Astrocyte of the spinal cord (primary cell): ENCODE data around the gene ZNF687.

ENCODE experiments used
- DNase-seq: peaks from one replicate; pipeline ENCODE4 v3.0.0; 2011; ENCODE audit warnings: low read depth, low spot score
- H3K4me3 ChIP-seq: 2 replicates; pipeline ENCODE4 v1.5.1; 2011; ENCODE audit warnings: low read depth, mild to moderate bottlenecking, low read length, moderate library complexity
- in situ Hi-C: cut with HindIII; loops from 2 replicates; pipeline ENCODE4 v1.10.0; 2017; ENCODE audit warnings: low sequenced_read_pairs
- TF ChIP-seq, protein P1 (sequence below): IDR thresholded peaks from 2 replicates; pipeline ENCODE4 v1.5.1; 2012; ENCODE audit warnings: low read depth, mild to moderate bottlenecking, low read length, inconsistent platforms

ZNF687 gene

DNA sequence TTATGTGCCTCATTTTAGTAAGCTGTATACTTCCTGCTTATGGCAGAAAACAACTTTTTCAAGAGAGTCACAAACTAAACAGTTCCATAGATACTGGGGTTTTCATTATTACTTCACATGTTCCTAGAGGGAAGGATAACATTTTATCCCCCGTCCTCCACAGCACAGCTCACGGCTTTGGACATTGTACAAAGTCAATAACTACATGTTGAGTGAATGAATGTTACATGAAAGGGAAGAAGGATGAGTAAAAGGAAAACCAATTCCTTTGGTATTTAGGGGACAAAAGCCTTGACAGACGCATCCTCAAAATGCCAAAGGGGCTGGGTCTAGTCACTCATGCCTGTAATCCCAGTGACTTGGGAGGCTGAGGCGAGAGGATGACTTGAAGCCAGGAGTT is 30.3 kb downstream of the ZNF687 start:
- in situ Hi-C loops: no loop called here
- TF ChIP-seq, protein P1, sequence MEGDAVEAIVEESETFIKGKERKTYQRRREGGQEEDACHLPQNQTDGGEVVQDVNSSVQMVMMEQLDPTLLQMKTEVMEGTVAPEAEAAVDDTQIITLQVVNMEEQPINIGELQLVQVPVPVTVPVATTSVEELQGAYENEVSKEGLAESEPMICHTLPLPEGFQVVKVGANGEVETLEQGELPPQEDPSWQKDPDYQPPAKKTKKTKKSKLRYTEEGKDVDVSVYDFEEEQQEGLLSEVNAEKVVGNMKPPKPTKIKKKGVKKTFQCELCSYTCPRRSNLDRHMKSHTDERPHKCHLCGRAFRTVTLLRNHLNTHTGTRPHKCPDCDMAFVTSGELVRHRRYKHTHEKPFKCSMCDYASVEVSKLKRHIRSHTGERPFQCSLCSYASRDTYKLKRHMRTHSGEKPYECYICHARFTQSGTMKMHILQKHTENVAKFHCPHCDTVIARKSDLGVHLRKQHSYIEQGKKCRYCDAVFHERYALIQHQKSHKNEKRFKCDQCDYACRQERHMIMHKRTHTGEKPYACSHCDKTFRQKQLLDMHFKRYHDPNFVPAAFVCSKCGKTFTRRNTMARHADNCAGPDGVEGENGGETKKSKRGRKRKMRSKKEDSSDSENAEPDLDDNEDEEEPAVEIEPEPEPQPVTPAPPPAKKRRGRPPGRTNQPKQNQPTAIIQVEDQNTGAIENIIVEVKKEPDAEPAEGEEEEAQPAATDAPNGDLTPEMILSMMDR: no peak
- no peak overlapping the region for H3K4me3 ChIP-seq

DNA sequence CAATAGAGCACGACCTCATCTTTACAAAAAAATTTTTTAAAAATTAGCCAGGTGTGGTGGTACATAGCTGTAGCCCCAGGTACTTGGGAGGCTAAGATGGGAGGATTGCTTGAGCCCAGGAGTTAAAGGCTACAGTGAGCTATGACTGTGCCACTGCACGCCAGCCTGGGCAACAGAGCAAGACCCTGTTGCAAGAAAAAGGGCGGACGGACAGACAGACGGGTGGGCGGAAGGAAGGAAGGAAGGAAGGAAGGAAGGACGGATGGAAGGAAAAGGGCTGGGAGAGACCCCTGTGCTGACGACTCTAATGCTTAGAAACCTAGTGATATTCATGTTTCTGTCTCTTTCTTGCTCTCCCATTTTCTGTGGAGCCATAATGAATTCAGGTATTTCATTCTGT is 30.7 kb downstream of the ZNF687 start:
- no peak overlapping the region for H3K4me3 ChIP-seq
- TF ChIP-seq, protein P1: no peak
- no peak for DNase-seq
- in situ Hi-C loops: no loop called here

More for the DNA sequence above, 30.3 kb downstream of the ZNF687 start:
- DNase-seq: peak; percentile 50

DNA sequence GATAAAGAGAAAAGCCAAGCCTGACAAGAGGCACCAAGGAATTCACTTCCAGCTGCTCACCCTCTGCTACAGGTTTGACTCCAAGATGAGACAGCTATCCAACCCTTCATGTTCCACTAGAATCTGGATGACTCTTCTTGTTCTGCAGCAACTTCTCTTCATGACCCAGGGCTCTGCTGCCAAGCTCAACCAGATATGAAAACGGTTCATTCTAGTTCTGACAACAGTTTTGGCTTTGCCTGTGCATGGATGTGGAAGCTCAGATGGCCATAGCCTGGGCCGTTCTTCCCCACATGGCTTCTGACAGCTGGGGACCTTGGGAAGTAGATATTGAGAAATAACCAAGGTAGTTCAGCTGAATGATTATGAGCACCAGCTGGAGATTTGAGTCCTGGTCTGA is 31.4 kb downstream of the ZNF687 start:
- DNase-seq: no peak
- in situ Hi-C loops: no loop called here
- H3K4me3 ChIP-seq: no peak overlapping the region
- TF ChIP-seq, protein P1: no peak

DNA sequence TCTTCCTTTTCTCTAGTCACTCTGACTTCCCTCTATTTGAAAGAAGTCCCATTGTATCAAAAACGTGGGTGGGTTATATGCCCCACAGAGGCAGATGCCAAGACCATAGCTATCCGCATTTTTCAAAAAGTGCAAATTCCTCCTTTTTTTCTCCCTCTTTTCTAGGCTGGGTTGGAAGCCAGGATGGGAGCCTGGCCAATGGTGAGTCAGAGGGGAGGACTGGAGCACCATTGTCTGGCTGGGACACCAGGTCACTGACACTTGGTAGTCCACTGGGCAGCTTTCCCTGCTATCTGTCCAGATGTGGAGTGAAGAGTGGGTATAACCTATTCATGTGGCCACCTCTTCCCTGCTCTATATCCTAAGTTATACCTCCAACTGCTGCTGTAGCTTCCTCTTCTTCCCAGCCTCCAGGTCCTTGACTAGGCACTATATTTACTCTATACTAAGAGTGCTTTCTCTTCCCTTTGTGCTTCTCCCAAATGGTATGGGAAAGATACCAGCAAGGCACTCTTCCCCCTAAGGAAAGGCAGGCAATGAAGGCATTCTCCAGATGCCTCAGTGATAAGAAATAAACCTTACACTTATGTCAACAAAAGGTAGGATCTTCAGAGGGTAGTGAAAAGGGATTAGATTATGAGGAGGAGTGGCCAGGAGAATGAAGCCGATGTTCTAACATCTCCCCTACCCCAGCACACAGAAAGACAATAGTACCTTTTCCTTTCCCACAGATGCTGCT is 32.2 kb downstream of the ZNF687 start:
- TF ChIP-seq, protein P1: no peak
- DNase-seq: peak; percentile 86
- no peak overlapping the region for H3K4me3 ChIP-seq
- in situ Hi-C loops: no loop called here

DNA sequence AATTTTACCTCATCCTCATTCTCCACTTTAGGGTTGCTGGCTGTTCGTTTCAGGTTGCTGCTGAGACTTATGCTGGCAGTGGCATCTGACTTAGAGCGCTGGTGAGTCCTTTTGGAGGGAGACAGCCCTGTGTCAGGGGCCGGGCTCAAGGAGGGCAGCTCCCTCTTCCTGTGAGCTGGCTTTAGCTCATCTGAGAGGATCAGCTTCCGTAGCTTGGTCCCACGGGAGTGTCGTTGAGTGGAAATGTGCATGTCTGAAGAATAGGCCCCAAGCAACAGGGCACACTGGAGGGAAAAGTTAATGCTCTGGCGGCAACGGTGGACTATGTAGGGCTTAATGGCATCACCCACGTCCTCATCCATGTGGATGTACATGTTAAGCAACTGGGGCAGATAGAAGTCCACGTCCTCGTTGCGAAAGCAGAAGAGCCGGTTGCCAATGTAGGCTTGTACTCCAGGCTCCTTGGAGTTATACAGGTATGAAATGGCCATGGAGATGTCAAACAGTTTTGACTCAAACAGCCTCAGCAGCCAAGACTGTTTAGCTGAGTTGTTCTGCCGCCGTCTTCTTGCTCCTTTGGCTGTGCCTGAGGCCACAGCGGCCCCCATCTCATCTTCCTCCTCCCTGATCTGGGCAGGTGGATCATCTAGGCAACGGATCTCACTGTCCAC is 33.6 kb downstream of the ZNF687 start:
- H3K4me3 ChIP-seq: no peak overlapping the region
- TF ChIP-seq, protein P1: no peak
- DNase-seq: no peak
- in situ Hi-C loops: no loop called here

DNA sequence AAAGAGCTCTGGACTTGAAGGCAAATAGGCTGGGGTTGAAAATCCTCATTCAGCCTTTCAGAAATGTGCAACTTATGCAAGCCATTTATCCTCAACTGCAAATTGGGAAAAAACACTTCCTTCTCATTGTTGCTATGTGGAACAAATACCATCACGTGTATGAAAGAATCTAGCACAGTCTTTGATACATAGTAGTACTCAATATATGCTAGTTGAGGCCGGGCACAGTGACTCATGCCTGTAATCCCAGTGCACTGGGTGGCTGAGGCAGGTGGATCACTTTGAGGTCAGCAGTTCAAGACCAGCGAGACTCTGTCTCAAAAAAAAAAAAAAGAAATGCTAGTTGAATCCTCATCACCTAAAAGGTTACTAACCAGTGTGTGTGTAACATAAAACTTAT is 36.9 kb downstream of the ZNF687 start:
- TF ChIP-seq, protein P1: no peak
- no peak for DNase-seq
- in situ Hi-C loops: no loop called here
- H3K4me3 ChIP-seq: no peak overlapping the region
